ENCODE measurements around the gene ZSCAN5B. TPM values are rescaled to one million over a fixed set of nuclear protein-coding genes. Genes with fewer than 3 reads are reported as not detected.

Gene ZSCAN5B
- total and polyA plus RNA-seq, 2 of the 13 experiments (the other 11 are each of a cell fraction or from before 2014, with no cell fraction given): not detected

DNA sequence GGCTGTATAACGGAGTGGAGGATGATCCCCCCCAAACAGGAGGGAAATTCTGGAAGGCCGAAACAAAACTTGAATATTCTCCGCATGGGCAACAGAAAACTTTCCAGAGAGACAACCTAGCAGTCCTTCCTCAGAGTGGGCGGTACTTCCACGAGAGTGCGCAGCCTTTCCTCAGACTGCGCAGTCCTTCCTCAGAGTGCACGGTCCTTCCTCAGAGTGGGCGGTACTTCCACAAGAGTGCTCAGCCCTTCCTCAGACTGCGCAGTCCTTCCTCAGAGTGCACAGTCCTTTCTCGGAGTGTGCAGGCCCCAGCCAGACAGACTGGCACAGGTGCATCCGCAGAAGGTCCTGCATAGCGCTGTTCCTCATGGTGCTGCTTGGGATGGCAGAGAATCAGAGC lies 34.5 kb downstream of the ZSCAN5B start:
- H3K9ac ChIP-seq (ENCODE audit: insufficient read depth, low read depth, low read length): no peak overlapping the region
- H3K27me3 ChIP-seq (ENCODE audit: control insufficient read depth in 1 of 2, insufficient read depth in 2 of 2, low read length in 2 of 2): no peaks in the 10 kb centered on the region
- H3K36me3 ChIP-seq (replicated peaks in 1 of 2; ENCODE audit: control insufficient read depth in 1 of 2, insufficient read depth in 2 of 2, low read length in 2 of 2): peaks cover 5 to 13% of the 10 kb centered on the region in 2 experiments; a peak in 4 of 5 replicates
- no peaks in the 10 kb centered on the region for H3K9me3 ChIP-seq (ENCODE audit: low read length)
- BruUV-seq (replicated peaks): TSS peak; percentile 28
- no peak for FAIRE-seq
- ATAC-seq: no peak; the same call in 2 of the 3 replicates
- 90% methylated on average over 9 of the region's 13 CpGs for WGBS (ENCODE audit: low lambda C conversion rate)
- H3K79me2 ChIP-seq (ENCODE audit: insufficient read depth, low read length): no peaks in the 10 kb centered on the region
- DNase-seq (ENCODE audit: low spot score): no peak
- intact Hi-C loops (cut with micrococcal nuclease; ENCODE audit: unreplicated experiment) (no loop called here), in situ Hi-C loops (cut with HindIII; ENCODE audit: extremely low pct_ligation_motif_present, low pct_unique_long_range_greater_than_20kb) (loop anchor here (5.0 kb wide), 1 partner anchor 66 kb away; no protein-coding TSS in a partner anchor)
- TF ChIP-seq MAFG (CRISPR knock-in tag; IDR thresholded peaks at IDR 0.05) (no peak), GABPA (IDR thresholded peaks at IDR 0.05; ENCODE audit: low read depth, low read length) (0 out of 2 replicates have a peak, but pooled peaks have one; percentile 9), GABPA (CRISPR knock-in tag; IDR thresholded peaks at IDR 0.05; ENCODE audit: low read depth) (no peak)
- H4K20me1 ChIP-seq (ENCODE audit: insufficient read depth, low read length): no peaks in the 10 kb centered on the region
- H3K4me3 ChIP-seq (replicated peaks in 1 of 3; ENCODE audit: insufficient read depth in 1 of 3, low read depth in 2 of 3, low read length in 3 of 3): no peak overlapping the region
- ChIA-PET CTCF (ENCODE audit: low intra/inter-chr PET ratio, low total read pairs) (no interaction called here), POLR2A (no interaction called here)
- peaks cover 7% of the 10 kb centered on the region for H3K4me1 ChIP-seq (ENCODE audit: insufficient read depth, low read length)
- no peak overlapping the region for H2AFZ ChIP-seq (ENCODE audit: low read length)
- no peak overlapping the region for H3K4me2 ChIP-seq (ENCODE audit: low read depth, low read length)
- no peak overlapping the region for H3K27ac ChIP-seq (ENCODE audit: extremely low read length, insufficient read depth, low read length)

DNA sequence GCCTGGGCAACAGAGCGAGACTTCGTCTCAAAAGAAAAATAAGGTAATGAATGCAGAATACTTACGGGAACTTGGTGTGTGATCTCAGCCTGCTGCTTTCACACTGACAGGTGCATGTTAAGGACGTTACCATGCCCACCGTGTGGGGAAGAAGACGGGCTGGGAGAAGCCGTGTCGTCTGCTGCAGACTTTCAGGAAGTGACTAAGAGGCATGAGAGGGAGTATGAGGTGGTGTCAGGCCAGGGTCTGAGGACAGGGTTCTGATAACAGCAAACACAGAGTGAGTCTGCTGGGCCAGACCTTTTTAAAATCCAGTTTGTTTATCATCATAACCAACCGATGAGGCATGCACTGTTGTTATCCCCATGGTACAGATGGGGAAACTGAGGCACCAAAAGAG lies 35.3 kb downstream of the ZSCAN5B start:
- intact Hi-C loops (cut with micrococcal nuclease; ENCODE audit: unreplicated experiment): no loop called here

More for the DNA sequence above, 35.3 kb downstream of the ZSCAN5B start:
- TF ChIP-seq RBM22 (optimal IDR thresholded peaks at IDR 0.05; ENCODE audit: low read length): peak; percentile 26
- TF ChIP-seq PAF1 (CRISPR knock-in tag; IDR thresholded peaks at IDR 0.05): peak; percentile 70
- 0 out of 2 replicates have a peak, but pooled peaks have one; percentile 4 for TF ChIP-seq ZC3H13 (CRISPR knock-in tag; IDR thresholded peaks at IDR 0.05)
- TF ChIP-seq, protein P1, sequence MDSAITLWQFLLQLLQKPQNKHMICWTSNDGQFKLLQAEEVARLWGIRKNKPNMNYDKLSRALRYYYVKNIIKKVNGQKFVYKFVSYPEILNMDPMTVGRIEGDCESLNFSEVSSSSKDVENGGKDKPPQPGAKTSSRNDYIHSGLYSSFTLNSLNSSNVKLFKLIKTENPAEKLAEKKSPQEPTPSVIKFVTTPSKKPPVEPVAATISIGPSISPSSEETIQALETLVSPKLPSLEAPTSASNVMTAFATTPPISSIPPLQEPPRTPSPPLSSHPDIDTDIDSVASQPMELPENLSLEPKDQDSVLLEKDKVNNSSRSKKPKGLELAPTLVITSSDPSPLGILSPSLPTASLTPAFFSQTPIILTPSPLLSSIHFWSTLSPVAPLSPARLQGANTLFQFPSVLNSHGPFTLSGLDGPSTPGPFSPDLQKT (CRISPR knock-in tag; IDR thresholded peaks at IDR 0.05; ENCODE audit: borderline replicate concordance): no peak
- peak; percentile 55; the same call in 1 of the 2 replicates for TF ChIP-seq POLR2G (IDR thresholded peaks at IDR 0.05; ENCODE audit: low read depth, low read length)
- no peak overlapping the region for H3K27ac ChIP-seq (ENCODE audit: extremely low read length, insufficient read depth, low read length)
- no peak overlapping the region for H3K4me3 ChIP-seq (replicated peaks in 1 of 3; ENCODE audit: insufficient read depth in 1 of 3, low read depth in 2 of 3, low read length in 3 of 3)
- no peaks in the 10 kb centered on the region for H3K79me2 ChIP-seq (ENCODE audit: insufficient read depth, low read length)
- peak; percentile 9; the same call in 2 of the 3 replicates for ATAC-seq
- H4K20me1 ChIP-seq (ENCODE audit: insufficient read depth, low read length): no peaks in the 10 kb centered on the region
- H3K9me3 ChIP-seq (ENCODE audit: low read length): no peaks in the 10 kb centered on the region
- peaks cover 7 to 17% of the 10 kb centered on the region in 2 experiments; a peak in 4 of 5 replicates for H3K36me3 ChIP-seq (replicated peaks in 1 of 2; ENCODE audit: control insufficient read depth in 1 of 2, insufficient read depth in 2 of 2, low read length in 2 of 2)
- H3K27me3 ChIP-seq (ENCODE audit: control insufficient read depth in 1 of 2, insufficient read depth in 2 of 2, low read length in 2 of 2): no peaks in the 10 kb centered on the region
- FAIRE-seq: no peak
- H3K4me2 ChIP-seq (ENCODE audit: low read depth, low read length): no peak overlapping the region
- no peak for DNase-seq (ENCODE audit: low spot score)
- CTCF ChIA-PET (ENCODE audit: low intra/inter-chr PET ratio, low total read pairs): no interaction called here
- in situ Hi-C loops (cut with HindIII; ENCODE audit: extremely low pct_ligation_motif_present, low pct_unique_long_range_greater_than_20kb): loop anchor here (5.0 kb wide), 1 partner anchor 65 kb away; no protein-coding TSS in a partner anchor
- WGBS (ENCODE audit: low lambda C conversion rate): 87% methylated on average over 9 of the region's 9 CpGs
- no peak overlapping the region for H3K9ac ChIP-seq (ENCODE audit: insufficient read depth, low read depth, low read length)
- POLR2A ChIA-PET: interaction anchor here (2.3 kb wide), 1 partner anchor 20 kb away, joined by 13 read pairs; no protein-coding TSS in a partner anchor
- no TSS peak for BruUV-seq (replicated peaks)
- no peak overlapping the region for H2AFZ ChIP-seq (ENCODE audit: low read length)
- peaks cover 7% of the 10 kb centered on the region for H3K4me1 ChIP-seq (ENCODE audit: insufficient read depth, low read length)
